Ishikawa (cell line): Measurements from ENCODE around the gene NFATC4.

Experiments used
- CEBPB ChIP-seq: IDR thresholded peaks from 2 replicates; pipeline ENCODE4 v1.6.1; 2012
- CREB1 ChIP-seq: IDR thresholded peaks from 2 replicates; pipeline ENCODE4 v1.6.1; 2012; ENCODE audit warnings: low read depth
- EGR1 ChIP-seq: IDR thresholded peaks from 2 replicates; pipeline ENCODE4 v1.6.1; 2012
- EP300 ChIP-seq: IDR thresholded peaks from 2 replicates; pipeline ENCODE4 v1.6.1; 2012; ENCODE audit warnings: borderline replicate concordance
- FOXM1 ChIP-seq: IDR thresholded peaks from 2 replicates; pipeline ENCODE4 v1.6.1; 2012; ENCODE audit warnings: low read depth, borderline replicate concordance
- MAX ChIP-seq: IDR thresholded peaks from 2 replicates; pipeline ENCODE4 v1.6.1; 2012
- NFIC ChIP-seq: IDR thresholded peaks from 2 replicates; pipeline ENCODE4 v1.6.1; 2012
- RAD21 ChIP-seq: IDR thresholded peaks from 2 replicates; pipeline ENCODE4 v1.6.1; 2012; ENCODE audit warnings: low read depth
- TAF1 ChIP-seq: IDR thresholded peaks from 2 replicates; pipeline ENCODE4 v1.6.1; 2012; ENCODE audit warnings: low read depth, mild to moderate bottlenecking
- TCF12 ChIP-seq: IDR thresholded peaks from 2 replicates; pipeline ENCODE4 v1.6.1; 2012; ENCODE audit warnings: low read depth
- TEAD4 ChIP-seq: IDR thresholded peaks from 2 replicates; pipeline ENCODE4 v1.6.1; 2012
- USF1 ChIP-seq: IDR thresholded peaks from 2 replicates; pipeline ENCODE4 v1.6.1; 2012
- YY1 ChIP-seq: IDR thresholded peaks from 2 replicates; pipeline ENCODE4 v1.6.1; 2012; ENCODE audit warnings: low read depth
- ZBTB7A ChIP-seq: IDR thresholded peaks from 2 replicates; pipeline ENCODE4 v1.6.1; 2012; ENCODE audit warnings: low read depth
- TF ChIP-seq, protein P1 (sequence below): IDR thresholded peaks from 2 replicates; pipeline ENCODE4 v1.6.1; 2012; ENCODE audit warnings: low read depth, mild to moderate bottlenecking

The NFATC4 gene

DNA sequence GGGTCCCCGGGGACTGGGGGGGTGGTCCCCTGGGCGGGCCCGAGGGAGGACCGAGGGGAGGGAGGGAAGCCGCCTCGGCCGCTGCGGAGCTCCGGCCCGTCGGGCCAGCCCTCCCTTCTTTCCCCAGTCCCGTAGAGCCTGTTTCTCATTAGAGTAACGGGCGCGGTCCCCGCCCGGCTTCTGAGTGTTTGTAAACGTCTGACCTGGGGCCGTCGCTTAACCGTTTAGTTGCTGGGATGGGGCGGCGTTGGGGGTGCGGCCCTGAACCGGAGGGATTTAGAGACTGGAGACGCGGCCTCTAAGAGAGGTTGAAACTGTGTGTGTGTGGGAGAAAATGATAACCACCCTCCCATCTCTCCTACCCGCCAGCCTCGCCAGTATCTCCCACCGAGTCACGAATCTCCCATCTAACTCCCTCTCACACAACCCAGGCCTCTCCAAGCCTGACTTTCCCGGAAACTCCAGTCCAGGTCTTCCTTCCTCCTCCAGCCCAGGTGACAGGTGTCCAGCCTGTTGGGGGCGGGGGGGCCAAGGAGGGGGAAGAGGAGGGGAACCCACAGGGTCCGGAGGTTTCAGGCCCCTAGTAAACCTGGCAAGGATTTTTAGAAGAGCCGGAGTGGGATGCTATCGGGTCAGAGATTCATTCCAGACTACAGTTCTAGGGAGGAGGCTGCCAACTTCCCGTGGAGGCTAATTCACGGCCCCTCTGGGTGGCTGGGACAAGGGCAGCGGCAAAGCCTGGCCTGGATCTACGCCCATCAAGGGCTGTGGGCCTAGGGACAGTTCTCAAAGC lies 1.1 kb upstream of the NFATC4 start:
- TF ChIP-seq MAX (peak; percentile 45), FOXM1 (peak; percentile 23; the same call in 1 of the 2 replicates), TCF12 (peak; percentile 76), USF1 (peak; percentile 76), TEAD4 (peak; percentile 61), EP300 (peak; percentile 69; the same call in 1 of the 2 replicates), CREB1 (peak; percentile 58), TAF1 (0 out of 2 replicates have a peak, but pooled peaks have one; percentile 17), YY1 (peak; percentile 21; the same call in 1 of the 2 replicates), NFIC (peak; percentile 74), ZBTB7A (peak; percentile 83), RAD21 (no peak; the same call in 1 of the 2 replicates), EGR1 (no peak), CEBPB (0 out of 2 replicates have a peak, but pooled peaks have one; percentile 35)
- TF ChIP-seq, protein P1, sequence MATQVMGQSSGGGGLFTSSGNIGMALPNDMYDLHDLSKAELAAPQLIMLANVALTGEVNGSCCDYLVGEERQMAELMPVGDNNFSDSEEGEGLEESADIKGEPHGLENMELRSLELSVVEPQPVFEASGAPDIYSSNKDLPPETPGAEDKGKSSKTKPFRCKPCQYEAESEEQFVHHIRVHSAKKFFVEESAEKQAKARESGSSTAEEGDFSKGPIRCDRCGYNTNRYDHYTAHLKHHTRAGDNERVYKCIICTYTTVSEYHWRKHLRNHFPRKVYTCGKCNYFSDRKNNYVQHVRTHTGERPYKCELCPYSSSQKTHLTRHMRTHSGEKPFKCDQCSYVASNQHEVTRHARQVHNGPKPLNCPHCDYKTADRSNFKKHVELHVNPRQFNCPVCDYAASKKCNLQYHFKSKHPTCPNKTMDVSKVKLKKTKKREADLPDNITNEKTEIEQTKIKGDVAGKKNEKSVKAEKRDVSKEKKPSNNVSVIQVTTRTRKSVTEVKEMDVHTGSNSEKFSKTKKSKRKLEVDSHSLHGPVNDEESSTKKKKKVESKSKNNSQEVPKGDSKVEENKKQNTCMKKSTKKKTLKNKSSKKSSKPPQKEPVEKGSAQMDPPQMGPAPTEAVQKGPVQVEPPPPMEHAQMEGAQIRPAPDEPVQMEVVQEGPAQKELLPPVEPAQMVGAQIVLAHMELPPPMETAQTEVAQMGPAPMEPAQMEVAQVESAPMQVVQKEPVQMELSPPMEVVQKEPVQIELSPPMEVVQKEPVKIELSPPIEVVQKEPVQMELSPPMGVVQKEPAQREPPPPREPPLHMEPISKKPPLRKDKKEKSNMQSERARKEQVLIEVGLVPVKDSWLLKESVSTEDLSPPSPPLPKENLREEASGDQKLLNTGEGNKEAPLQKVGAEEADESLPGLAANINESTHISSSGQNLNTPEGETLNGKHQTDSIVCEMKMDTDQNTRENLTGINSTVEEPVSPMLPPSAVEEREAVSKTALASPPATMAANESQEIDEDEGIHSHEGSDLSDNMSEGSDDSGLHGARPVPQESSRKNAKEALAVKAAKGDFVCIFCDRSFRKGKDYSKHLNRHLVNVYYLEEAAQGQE: no peak

GRCh38 chr14:24368212-24368561 lies 203 bp downstream of the NFATC4 start:
- TF ChIP-seq ZBTB7A (no peak), TCF12 (no peak), EP300 (no peak), RAD21 (no peak), TAF1 (no peak), USF1 (no peak), FOXM1 (no peak), MAX (no peak), EGR1 (no peak), YY1 (no peak), TEAD4 (no peak), CEBPB (no peak), CREB1 (no peak), NFIC (no peak)
- TF ChIP-seq, protein P1: no peak

GRCh38 chr14:24368562-24369252 lies 723 bp downstream of the NFATC4 start:
- TF ChIP-seq, protein P1: no peak
- TF ChIP-seq ZBTB7A: no peak; the same call in 1 of the 2 replicates
- no peak for TF ChIP-seq EP300
- no peak for TF ChIP-seq TEAD4
- no peak for TF ChIP-seq CEBPB
- no peak for TF ChIP-seq MAX
- no peak for TF ChIP-seq YY1
- no peak for TF ChIP-seq FOXM1
- TF ChIP-seq RAD21: no peak
- TF ChIP-seq TAF1: no peak
- no peak for TF ChIP-seq USF1
- TF ChIP-seq TCF12: no peak
- no peak for TF ChIP-seq CREB1
- TF ChIP-seq NFIC: no peak
